ENCODE results near the gene FAM3D.
"Not testable (repeated sequence)": the region's sequence is repeated elsewhere in the genome, so short reads cannot be mapped to it uniquely, and the experiment has no call there.

FAM3D gene

GRCh38 chr3:58683001-58683458 lies 16.5 kb upstream of the FAM3D start:
- peak; percentile 82 for DNase-seq

- no peak for DNase-seq
These were observed 15.3 kb upstream of the FAM3D start for GRCh38 chr3:58681863-58682262.

- no peak for DNase-seq
These were observed 14.4 kb upstream of the FAM3D start for GRCh38 chr3:58680879-58681525.

GRCh38 chr3:58679974-58680666 lies 13.5 kb upstream of the FAM3D start:
- DNase-seq: no peak

GRCh38 chr3:58679446-58679845 lies 12.9 kb upstream of the FAM3D start:
- no peak for DNase-seq

- not testable (repeated sequence) for DNase-seq
These were observed 11.8 kb upstream of the FAM3D start for GRCh38 chr3:58678177-58678970.

- DNase-seq: no peak
These were observed 6.3 kb upstream of the FAM3D start for GRCh38 chr3:58672880-58673279.

- DNase-seq: no peak
These were observed 5.9 kb upstream of the FAM3D start for GRCh38 chr3:58672451-58672850.

GRCh38 chr3:58670506-58671135 lies 4.0 kb upstream of the FAM3D start:
- DNase-seq: peak; percentile 63

GRCh38 chr3:58668247-58668646 lies 1.7 kb upstream of the FAM3D start:
- no peak for DNase-seq

- DNase-seq: no peak
These were observed 1.1 kb upstream of the FAM3D start for GRCh38 chr3:58667704-58668103.

- no peak for DNase-seq
These were observed 655 bp upstream of the FAM3D start for GRCh38 chr3:58667229-58667628.

GRCh38 chr3:58665405-58665804 lies 1.2 kb downstream of the FAM3D start:
- no peak for DNase-seq

GRCh38 chr3:58664611-58665010 lies 2.0 kb downstream of the FAM3D start:
- DNase-seq: no peak

GRCh38 chr3:58661836-58662420 lies 4.6 kb downstream of the FAM3D start:
- no peak for DNase-seq

GRCh38 chr3:58660998-58661397 lies 5.6 kb downstream of the FAM3D start:
- DNase-seq: no peak

- no peak for DNase-seq
These were observed 7.4 kb downstream of the FAM3D start for GRCh38 chr3:58659051-58659675.

- no peak for DNase-seq
These were observed 8.1 kb downstream of the FAM3D start for GRCh38 chr3:58658508-58658907.

- no peak for DNase-seq
These were observed 8.9 kb downstream of the FAM3D start for GRCh38 chr3:58657571-58658141.

- no peak for DNase-seq
These were observed 9.5 kb downstream of the FAM3D start for GRCh38 chr3:58657036-58657520.

- no peak for DNase-seq
These were observed 9.9 kb downstream of the FAM3D start for GRCh38 chr3:58656631-58657030.

- no peak for DNase-seq
These were observed 12.1 kb downstream of the FAM3D start for GRCh38 chr3:58654466-58654865.

All from NCI-H524 treated with DMSO at 0.1 percent for 48 hours (cell line).